ENCODE results near the gene MTM1.

DNA sequence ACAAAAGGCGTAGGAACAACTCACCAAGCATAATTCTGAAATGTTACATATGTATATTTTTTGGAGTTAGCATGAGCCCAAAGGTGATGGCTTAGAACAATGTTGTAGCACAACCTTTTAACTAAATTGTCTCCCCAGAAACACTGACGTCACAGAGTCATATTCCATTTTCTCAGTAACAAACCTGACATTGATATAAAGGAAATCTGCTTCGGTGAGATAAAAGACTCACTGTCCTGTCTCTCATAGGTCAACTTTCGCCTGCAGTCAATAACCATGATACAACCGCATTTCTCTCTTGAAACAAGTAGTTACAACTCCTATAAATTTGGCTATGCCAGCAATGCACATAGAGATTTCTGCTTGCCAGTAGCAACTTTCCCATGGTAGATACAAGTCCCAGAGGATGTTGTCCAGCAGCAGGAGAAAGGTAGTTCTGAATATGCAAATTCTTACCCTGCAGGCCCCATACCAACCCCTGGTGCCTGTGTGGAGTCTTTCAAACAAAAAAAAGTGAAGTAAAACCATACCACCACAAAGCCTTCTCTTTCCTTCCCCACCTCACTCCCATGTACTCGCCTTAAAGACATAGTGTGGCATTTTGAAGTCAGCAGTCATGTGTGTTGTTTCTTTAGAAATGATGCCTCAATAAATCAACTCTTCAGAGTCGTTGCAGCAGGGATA is 47.9 kb downstream of the MTM1 start:
- TF ChIP-seq POLR2A (IDR thresholded peaks at IDR 0.05), result no peak
- TF ChIP-seq, protein P1, sequence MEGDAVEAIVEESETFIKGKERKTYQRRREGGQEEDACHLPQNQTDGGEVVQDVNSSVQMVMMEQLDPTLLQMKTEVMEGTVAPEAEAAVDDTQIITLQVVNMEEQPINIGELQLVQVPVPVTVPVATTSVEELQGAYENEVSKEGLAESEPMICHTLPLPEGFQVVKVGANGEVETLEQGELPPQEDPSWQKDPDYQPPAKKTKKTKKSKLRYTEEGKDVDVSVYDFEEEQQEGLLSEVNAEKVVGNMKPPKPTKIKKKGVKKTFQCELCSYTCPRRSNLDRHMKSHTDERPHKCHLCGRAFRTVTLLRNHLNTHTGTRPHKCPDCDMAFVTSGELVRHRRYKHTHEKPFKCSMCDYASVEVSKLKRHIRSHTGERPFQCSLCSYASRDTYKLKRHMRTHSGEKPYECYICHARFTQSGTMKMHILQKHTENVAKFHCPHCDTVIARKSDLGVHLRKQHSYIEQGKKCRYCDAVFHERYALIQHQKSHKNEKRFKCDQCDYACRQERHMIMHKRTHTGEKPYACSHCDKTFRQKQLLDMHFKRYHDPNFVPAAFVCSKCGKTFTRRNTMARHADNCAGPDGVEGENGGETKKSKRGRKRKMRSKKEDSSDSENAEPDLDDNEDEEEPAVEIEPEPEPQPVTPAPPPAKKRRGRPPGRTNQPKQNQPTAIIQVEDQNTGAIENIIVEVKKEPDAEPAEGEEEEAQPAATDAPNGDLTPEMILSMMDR (IDR thresholded peaks at IDR 0.05), result no peak
